ENCODE measurements around the gene RIMS3. TPM values are rescaled to one million over a fixed set of nuclear protein-coding genes. Genes with fewer than 3 reads are reported as not detected.
A peak's percentile ranks its signal among the peaks of the same experiment; 100 is the strongest.
"Not testable (repeated sequence)": the region's sequence is repeated elsewhere in the genome, so short reads cannot be mapped to it uniquely, and the experiment has no call there.

RIMS3 gene
- total RNA-seq, 2 donors from 2014 or later, result 1.4 to 5.5 TPM

GRCh38 chr1:40704817-40705733 lies 39.6 kb upstream of the RIMS3 start:
- no peak for DNase-seq (ENCODE audit: low spot score)
- Histone ChIP-seq H3K4me1 (peaks cover 0 to 31% of the 10 kb centered on the region in 2 donors), H3K27ac (peak overlapping the region in 1 of 2 donors; percentile 8), H3K4me3 (no peak overlapping the region), H3K9me3 (no peaks in the 10 kb centered on the region), H3K36me3 (no peaks in the 10 kb centered on the region), H3K27me3 (no peaks in the 10 kb centered on the region)
- TF ChIP-seq, protein P1, sequence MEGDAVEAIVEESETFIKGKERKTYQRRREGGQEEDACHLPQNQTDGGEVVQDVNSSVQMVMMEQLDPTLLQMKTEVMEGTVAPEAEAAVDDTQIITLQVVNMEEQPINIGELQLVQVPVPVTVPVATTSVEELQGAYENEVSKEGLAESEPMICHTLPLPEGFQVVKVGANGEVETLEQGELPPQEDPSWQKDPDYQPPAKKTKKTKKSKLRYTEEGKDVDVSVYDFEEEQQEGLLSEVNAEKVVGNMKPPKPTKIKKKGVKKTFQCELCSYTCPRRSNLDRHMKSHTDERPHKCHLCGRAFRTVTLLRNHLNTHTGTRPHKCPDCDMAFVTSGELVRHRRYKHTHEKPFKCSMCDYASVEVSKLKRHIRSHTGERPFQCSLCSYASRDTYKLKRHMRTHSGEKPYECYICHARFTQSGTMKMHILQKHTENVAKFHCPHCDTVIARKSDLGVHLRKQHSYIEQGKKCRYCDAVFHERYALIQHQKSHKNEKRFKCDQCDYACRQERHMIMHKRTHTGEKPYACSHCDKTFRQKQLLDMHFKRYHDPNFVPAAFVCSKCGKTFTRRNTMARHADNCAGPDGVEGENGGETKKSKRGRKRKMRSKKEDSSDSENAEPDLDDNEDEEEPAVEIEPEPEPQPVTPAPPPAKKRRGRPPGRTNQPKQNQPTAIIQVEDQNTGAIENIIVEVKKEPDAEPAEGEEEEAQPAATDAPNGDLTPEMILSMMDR (IDR thresholded peaks at IDR 0.05), result no peak

DNA sequence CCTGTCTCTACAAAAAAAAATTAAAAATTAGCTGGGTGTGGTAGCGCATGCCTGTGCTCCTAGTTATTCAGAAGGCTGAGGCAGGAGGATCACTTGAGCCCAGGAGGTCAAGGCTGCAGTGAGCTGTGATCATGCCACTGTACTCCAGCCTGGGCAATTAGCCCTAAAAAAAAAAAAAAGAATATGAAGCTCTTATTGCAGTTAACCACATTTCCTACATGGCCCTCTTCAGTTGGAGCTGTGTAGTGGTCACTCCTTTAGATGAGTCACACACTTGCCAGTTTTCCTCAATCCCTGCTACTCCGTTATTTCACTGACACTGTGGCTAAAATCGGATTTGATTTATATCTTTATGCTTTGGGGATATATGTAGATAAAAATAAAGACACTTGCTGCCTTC lies 37.8 kb upstream of the RIMS3 start:
- DNase-seq (ENCODE audit: low spot score), result no peak
- TF ChIP-seq, protein P1 (IDR thresholded peaks at IDR 0.05), result no peak
- Histone ChIP-seq H3K27me3 (no peaks in the 10 kb centered on the region), H3K9me3 (no peaks in the 10 kb centered on the region), H3K4me1 (peaks cover 0 to 28% of the 10 kb centered on the region in 2 donors), H3K4me3 (no peak overlapping the region), H3K27ac (no peak overlapping the region), H3K36me3 (no peaks in the 10 kb centered on the region)

DNA sequence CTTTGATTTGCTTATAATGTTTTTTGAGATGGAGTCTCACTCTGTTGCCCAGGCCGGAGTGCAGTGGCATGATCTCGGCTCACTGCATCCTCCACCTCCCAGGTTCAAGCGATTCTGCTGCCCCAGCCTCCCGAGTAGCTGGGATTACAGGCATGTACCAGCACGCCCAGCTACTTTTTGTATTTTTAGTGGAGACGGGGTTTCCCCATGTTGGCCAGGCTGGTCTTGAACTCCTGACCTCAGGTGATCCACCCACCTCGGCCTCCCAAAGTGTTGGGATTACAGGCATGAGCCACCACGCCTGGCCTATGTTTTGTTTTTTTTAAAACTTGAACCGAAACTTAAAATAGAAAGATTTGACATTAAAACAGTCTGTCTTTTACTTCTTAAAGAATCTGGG lies 37.3 kb upstream of the RIMS3 start:
- not testable (repeated sequence) for H3K27me3 ChIP-seq; H3K9me3 ChIP-seq; H3K36me3 ChIP-seq; H3K4me3 ChIP-seq; H3K27ac ChIP-seq; DNase-seq (ENCODE audit: low spot score)
- peaks cover 0 to 23% of the 10 kb centered on the region in 2 donors for H3K4me1 ChIP-seq

GRCh38 chr1:40701684-40702083 lies 36.2 kb upstream of the RIMS3 start:
- no peak overlapping the region for H3K4me3 ChIP-seq
- no peaks in the 10 kb centered on the region for H3K27me3 ChIP-seq
- DNase-seq (ENCODE audit: low spot score), result no peak
- H3K4me1 ChIP-seq, result peaks cover 0 to 28% of the 10 kb centered on the region in 2 donors
- TF ChIP-seq, protein P1 (IDR thresholded peaks at IDR 0.05), result no peak
- no peak overlapping the region for H3K27ac ChIP-seq
- H3K9me3 ChIP-seq, result no peaks in the 10 kb centered on the region
- H3K36me3 ChIP-seq, result no peaks in the 10 kb centered on the region

GRCh38 chr1:40699787-40700186 lies 34.3 kb upstream of the RIMS3 start:
- no peak overlapping the region for H3K4me3 ChIP-seq
- no peaks in the 10 kb centered on the region for H3K27me3 ChIP-seq
- no peaks in the 10 kb centered on the region for H3K9me3 ChIP-seq
- DNase-seq (ENCODE audit: low spot score), result no peak
- TF ChIP-seq, protein P1 (IDR thresholded peaks at IDR 0.05), result no peak
- H3K4me1 ChIP-seq, result peaks cover 0 to 27% of the 10 kb centered on the region in 2 donors
- no peak overlapping the region for H3K27ac ChIP-seq
- H3K36me3 ChIP-seq, result no peaks in the 10 kb centered on the region

GRCh38 chr1:40697436-40697835 lies 32.0 kb upstream of the RIMS3 start:
- no peaks in the 10 kb centered on the region for H3K9me3 ChIP-seq
- DNase-seq (ENCODE audit: low spot score), result no peak
- no peak overlapping the region for H3K4me3 ChIP-seq
- H3K27me3 ChIP-seq, result no peaks in the 10 kb centered on the region
- no peaks in the 10 kb centered on the region for H3K36me3 ChIP-seq
- H3K4me1 ChIP-seq, result peaks cover 0 to 27% of the 10 kb centered on the region in 2 donors
- TF ChIP-seq, protein P1 (IDR thresholded peaks at IDR 0.05), result no peak
- H3K27ac ChIP-seq, result no peak overlapping the region

Data from right atrium auricular region (tissue), 2 donors.